Stimulated activated CD8-positive, alpha-beta memory T cell treated with anti-CD3 and anti-CD28 coated beads, Interleukin-2, amount 100 ng/mL, for 1 hour (primary cell): ENCODE measurements around the gene NCBP1.

Experiments
- DNase-seq, 2 donors: peaks; one replicate each; pipeline ENCODE4 v3.0.0-alpha.2; 2020; ENCODE audit warnings: low read depth in 2 of 2

NCBP1 gene

DNA sequence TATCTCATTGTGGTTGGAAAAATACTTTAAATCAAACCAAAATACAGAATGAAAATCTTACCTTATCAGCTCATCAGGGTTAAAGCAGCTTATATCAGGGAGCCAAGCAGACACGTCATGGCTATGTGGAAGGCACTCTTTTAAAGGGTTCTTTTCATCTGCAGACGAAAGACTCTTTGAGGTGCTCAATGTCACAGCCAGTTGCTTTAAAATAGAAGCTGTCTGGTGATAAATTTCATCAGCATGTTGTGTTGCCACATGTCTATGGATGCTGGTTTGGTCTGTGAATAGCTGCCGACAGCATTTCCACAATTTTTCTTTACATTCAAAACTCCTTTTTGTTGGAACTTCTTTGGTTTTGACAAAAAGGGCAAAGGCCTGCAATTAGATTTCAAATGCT, 8.0 kb upstream of the NCBP1 start:
- no peak for DNase-seq

DNA sequence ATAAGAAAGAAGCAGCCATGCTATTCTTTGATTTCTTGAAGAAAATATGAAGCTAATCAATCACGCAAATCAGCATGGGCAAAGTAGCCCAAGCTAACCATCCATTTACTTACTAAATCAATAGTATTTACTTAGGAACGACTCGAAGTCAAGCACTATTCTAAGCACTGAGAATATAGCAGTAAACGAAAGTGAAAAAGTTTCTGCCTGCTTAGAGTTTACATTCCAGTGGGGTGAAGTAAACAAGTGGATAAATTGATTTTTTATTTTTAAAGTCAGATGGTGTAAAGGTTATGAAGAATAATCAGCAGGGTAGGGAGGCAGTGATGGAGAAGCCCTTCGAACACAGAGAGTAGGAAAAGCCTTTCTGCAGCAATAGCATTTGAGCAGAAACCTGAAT, 6.0 kb upstream of the NCBP1 start:
- no peak for DNase-seq

DNA sequence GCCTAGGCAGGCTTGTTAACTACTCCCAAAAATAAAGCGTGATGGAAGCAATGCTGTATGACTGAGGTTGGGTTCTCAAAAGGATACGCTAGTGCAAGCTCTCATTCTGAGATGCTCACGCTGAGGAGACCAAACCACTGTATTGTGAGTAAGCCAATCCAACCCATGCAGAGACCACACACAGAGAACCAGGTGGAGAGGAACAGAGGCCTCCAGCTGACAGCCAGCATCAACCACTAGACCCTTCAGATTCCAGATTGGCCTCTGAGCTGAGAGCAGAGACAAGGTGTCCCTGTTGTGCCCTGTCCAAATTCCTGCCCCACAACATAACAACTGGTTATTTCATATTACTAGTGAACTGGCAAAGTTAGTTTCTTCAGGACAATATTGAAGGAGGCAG, 5.0 kb upstream of the NCBP1 start:
- no peak for DNase-seq

DNA sequence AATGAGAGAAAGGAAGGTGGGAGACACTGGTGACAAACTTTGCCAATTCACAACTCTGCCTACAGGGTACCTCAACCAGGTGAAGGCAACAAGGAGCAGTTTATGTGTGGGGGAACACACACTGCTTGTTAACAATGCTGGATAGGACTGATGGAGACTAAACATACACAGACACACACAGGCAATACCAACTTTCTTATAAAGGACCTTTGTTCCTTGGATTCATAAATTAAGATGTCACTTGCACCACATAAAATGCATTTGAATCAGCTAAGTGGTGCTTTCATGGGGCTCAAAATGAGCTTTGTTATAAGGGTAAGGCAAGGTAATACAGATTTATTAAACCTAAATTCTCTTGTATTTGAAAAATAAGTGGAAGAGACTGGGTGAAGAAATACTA, 4.5 kb upstream of the NCBP1 start:
- no peak for DNase-seq

DNA sequence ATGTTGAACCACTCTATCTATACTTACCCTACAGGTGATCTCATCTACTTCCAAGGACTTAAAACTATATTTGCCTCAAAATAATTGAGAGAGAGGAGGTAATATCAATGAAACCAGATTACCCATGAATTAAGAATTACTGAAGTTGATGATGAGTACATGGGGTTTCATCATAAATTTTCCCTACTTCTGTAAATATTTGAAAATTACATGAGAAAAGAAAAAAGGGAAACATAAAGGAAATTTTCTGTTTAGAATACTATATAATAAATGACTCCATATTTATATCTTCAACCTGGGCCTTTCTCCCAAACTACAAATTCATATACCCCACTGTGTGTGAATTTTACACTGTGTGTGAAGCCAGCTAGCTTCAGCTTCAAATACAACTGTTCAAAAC, 3.0 kb upstream of the NCBP1 start:
- DNase-seq: no peak

DNA sequence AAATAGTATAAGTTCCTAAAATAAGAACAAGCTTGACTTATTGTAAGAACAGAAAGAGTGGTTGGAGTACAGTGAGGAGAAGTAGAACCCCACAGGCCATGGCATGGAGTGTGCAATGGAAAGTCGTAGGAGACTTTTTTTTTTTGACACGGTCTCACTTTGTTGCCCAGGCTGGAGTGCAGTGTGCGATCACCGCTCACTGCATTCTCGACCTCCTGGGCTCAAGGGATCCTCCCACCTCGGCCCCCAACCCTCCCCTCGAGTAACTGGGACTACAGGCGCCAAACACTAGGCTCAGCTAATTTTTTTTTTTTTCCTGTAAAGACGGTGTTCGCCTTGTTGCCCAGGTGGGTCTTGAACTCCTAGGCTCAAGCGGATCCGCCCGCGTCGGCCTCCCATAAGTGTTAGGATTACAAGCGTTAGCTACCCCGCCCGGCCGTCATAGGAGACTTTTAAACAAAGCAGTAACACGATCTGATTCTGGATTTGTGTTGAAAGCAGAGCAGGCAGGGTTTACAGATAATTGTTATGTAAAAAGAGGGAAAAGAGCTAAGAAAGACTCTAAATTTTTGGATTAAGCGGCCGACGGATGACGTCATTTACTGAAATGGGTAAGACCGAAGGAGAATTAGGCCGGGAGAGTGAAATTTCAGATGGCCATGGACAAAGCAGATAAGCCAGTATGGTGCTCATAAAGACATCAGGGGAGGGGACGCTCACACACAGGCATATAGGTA, 1.2 kb upstream of the NCBP1 start:
- DNase-seq: no peak

DNA sequence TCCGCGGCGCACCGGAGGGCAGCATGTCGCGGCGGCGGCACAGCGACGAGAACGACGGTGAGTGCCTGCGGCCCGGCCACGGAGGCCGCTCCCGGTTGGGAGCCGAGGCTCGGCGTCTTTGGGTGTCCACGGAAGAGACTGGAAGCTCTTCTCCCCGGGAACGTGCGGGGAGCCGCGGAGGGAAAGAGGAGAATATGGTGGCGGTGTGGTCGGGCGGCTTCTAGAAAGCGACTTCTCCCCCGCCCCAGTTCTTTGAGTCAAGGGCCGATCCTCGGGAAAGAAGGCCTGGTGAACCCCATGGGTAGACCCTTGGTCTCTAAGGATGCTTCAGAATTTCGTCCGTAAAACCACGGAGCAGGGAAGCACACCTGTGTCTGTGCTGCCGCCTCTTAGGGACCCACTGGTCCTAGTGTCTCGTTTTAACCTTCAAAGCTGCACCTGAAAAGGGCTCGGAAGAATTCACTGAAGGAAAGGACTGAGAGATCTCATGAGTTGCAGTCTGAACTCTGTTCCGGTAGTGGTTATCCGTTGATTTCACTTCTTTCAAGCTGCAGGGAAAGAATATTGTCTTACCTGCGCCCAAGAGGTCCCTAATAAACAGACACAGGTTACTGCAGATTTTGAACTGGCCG, 354 bp downstream of the NCBP1 start:
- DNase-seq: no peak

DNA sequence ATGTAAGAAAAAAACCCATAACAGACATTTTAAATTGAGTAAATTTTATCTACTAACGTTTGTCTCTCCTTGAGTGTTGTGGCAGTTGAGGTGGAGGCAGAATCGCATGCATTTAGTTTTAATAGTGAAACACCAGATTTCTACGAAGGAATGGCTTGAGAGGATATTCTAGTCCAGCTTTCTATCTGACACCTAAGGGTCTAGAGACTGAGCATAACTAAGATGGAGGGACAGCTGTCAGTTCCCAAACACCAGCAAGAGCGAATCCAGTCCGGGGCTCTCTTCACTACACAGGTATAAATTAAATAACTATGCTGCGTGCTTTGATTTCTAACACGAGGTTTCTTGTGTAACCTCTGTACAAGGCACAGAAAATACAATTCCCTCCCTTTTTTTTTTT, 1.4 kb downstream of the NCBP1 start:
- DNase-seq: no peak

DNA sequence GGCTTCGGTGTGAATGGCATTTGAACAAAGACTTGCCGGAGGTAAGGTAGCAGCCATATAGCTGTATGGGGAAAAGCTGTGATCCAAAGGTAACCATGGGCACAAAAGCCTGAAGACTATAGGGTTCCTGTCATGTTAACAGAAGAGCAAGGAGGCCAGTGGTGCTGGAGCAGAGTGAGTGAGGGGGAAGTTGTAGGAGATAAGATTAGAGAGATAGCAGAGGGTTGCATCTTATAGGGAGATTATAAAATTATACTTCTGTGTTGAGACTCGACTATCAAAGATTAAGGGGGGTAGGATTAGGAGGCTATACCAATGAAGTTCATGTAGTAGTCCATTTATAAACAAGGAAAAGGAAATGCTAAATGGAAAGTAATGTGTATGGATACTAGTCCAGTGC, 3.3 kb downstream of the NCBP1 start:
- DNase-seq: no peak

DNA sequence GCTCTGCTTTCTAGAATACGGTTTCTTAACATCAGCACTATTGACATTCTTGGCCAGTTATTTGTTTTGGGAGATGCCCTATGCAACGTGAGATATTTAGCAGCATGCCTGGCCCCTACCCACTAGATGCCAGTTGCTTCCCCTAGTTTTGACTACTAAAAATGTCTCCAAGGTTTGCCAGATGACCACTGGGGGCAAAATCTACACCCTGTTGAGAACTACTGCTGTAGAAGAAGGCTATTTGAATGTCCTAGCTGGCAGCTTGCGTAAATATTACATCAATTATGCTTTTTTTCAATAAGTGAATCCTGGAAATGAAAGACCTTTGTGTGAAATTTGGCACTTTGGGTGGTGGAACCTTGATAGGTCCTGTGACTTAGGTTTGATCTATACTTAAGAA, 5.0 kb downstream of the NCBP1 start:
- DNase-seq: no peak

DNA sequence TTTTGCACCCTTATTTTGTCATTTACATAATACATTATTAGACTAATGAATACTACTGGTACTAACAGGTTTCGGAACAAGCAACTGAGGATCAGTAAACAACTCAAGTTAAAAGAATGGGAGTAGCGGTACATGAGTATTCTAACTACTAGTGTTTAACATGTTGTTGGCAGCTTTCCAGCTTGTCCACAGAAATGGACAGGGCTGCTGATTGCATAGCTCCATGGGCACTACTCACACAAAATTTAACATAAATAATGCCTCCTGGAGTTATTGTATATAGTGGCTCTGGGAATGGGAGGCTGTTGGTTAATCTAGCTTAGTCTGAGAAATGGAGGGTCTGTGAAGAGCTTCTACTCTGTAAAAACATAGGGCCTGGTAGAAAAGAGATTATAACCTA, 6.7 kb downstream of the NCBP1 start:
- no peak for DNase-seq

DNA sequence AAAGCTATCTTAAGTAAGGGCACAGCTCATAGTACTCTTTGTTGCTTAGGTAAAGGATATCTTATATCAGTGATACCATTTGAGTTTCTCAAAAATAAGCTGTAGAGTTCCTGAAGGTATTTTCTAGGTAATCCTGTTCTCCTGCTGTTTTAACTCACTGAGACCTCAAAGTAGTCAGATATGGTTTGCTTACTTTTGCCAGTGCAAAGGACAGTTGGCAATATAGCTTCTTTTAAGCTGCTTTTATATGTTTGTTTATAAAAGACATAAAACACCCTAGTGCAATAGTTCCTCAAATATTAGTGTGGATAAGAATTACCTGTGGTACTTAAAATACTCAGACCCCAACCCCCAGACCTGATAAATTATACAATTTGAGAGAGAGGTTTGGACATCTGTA, 12.1 kb downstream of the NCBP1 start:
- DNase-seq: no peak

DNA sequence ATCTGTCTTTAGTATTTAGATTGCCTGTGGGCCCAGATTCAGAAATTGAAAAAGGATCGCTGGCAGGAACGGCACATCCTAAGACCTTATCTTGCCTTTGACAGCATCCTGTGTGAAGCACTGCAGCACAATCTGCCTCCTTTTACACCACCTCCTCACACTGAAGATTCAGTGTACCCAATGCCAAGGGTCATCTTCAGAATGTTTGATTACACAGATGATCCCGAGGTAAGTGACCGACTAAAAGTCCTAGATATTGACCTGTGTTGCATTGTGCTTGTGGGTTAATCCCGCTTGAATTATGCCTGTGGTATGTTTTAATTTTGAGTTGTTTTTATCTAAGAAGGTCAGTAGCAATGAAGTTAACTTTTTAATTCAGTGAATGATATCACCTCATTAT, 14.4 kb downstream of the NCBP1 start:
- DNase-seq: no peak

DNA sequence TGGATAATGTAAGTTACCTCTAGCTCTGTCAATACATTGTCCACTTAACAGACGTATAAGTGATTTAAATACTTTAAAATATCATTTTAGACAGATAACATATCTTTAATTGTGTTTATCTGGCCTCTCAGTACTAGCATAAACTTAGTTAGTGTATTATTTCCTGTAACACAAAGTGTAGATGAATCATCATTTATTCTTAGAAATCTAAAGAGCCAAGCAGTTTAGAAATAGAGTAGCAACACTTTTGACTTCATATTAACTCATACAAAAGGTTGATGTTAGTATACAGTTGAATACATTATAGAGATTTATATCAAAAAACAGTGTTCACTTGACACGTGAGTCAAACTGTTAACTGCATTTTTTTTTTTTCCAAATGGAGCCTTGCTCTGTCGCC, 18.0 kb downstream of the NCBP1 start:
- no peak for DNase-seq

DNA sequence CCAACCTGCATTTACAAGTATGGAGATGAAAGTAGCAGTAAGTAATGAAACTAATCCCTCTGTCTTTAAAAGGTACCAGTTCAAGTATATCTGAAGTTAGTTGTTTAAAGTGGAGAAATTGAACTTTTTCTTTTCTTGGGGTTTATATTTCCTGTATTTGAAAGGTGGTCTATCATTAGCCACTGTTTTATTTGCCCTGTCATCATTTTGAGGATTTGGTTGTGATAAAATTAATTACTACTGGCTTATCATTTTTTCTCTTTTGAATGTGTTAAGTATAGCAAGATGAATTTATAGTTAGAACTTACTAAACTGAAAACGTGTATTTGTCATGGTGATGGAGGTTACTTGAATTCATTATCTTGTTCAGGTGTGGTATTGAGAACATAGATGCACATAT, 25.1 kb downstream of the NCBP1 start:
- no peak for DNase-seq

DNA sequence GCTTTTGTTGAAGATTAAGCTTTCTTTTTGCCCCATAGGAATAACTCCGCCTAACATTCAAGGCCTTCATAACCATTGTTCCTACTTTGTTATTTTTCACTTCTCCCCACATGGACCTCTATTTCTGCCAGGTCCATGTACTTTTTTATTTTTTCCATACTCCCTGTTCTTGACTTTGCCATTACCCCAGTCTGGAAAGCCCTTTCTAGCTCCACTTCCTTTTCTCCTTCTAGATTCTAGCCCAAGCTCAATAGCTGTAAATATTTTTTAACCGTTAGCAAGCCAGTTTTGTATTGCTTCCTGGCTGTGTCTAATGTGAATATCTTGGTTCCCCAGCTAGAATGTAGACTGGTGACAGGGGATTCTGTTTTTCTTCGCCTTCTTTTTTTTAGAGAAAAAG, 26.1 kb downstream of the NCBP1 start:
- no peak for DNase-seq

DNA sequence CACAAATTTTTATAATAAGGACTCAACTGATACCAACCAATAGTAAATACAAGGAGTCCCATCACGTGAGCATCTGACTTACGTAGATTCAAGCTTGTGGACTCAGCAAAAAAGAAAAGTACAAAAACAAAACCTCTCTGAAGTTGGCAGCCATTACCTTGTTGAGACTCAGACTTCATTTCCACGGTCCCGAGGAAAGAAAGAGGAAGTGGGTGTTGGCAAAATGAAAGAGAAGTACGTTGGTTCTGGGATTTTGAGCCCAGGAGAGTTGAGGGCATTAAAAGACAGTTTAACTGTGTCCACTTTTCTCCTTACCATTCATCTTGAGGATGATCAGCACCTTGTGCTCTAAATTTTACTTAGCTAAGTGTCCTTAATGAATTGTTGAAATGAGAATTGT, 26.7 kb downstream of the NCBP1 start:
- DNase-seq: no peak

DNA sequence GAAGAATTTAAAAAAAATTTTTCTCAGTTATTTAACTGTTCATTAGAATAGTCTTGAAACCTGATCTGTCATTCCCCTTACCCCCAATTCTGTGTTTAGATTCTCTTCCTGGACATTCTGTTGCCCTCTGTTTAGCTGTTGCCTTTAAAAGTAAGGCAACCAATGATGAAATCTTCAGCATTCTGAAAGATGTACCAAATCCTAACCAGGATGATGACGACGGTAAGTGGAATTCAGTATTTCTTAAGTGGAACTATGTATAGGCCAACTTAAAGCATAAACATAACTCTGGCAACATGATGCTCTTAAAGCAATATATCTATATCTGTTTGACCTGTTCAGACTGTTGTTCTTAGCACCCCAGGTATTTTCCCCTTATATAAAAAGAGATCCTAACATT, 27.2 kb downstream of the NCBP1 start:
- DNase-seq: no peak

DNA sequence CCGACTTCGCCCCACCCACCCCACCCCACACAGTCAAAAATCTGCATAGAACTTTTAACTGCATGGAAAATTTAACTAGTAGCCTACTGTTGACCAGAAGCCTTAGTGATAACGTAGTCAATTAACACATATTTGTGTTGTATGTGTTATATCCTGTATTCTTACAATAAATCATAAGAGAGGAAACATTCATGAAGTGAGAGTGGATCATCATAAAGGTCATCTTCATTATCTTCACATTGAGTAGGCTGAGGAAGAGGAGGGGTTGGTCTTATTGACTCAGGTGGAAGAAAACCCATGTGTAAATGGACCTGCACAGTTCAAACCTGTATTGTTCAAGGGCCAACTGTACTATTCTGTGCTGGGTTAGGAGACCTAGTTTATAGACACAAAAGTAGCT, 32.1 kb downstream of the NCBP1 start:
- no peak for DNase-seq

DNA sequence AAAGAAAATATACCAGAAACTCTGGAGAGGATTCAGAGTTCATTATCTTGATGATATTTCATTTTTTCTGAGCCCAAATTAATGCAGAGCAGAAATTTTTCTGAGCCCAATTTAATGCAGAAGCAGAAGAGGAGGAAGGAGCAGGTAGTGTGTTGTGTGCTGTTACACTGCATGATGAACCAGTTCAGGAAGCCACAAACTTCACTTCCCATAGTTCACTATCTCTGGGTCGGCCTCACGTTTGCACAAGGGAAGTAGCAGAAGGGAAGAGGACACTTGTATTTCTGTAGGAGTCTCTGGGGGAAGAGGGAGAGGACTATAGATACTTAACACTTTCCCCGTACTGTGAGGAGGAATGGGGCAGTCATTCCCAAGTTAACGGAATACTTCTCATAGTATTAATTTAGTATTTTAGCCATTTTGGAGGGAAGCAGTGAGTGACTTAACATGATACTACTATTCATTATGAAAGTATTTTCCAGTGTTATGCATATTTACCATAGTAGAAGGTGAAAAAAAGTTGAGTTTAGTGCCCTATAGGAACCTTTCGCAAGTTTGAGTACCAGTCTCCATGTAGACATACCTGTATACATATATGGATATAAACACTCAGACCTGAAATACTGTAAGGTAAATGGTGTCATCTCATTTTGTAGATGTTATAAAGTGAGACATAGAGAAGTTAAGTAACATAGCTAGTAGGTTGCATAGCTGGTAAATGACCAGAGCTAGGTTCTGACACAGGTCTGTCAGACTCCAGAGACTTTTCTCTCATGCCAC, 33.5 kb downstream of the NCBP1 start:
- DNase-seq: no peak

DNA sequence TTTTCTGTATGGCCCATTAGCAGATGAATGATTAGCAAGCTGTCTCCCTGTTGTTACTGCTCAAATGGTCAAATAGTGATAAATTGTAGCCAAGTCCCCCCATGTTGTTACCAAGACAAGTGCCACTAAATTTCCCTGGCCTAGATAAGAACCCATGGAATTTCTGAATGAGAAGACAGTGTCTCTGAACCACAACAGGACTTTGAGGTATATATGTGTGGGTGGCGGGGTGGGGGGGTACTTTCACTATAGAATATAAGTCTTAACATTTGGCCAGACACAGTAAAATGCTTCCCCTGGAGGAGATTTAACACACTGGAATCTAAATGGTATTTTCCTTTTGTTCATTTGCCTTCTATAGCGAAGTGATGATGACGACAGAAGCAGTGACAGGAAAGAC, 34.9 kb downstream of the NCBP1 start:
- no peak for DNase-seq

DNA sequence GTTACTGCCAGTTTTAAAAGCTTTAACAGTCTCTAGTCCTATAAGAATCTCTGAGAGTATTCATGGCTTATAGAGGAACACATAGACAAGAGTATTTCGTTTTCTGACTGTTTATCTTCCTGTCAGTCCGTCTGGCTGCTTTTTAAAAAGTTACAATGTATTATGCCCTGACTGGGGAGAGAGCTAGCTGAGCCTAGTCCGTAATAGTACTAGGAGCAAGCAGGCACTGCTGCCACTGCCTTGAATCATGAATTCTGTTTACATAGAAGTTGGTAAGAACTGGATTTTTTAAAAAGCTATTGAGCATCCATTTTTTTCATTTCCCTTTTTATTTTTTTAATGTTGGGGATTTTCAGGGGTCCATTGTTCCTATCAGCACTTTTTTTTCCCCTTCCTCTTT, 37.0 kb downstream of the NCBP1 start:
- DNase-seq: no peak

DNA sequence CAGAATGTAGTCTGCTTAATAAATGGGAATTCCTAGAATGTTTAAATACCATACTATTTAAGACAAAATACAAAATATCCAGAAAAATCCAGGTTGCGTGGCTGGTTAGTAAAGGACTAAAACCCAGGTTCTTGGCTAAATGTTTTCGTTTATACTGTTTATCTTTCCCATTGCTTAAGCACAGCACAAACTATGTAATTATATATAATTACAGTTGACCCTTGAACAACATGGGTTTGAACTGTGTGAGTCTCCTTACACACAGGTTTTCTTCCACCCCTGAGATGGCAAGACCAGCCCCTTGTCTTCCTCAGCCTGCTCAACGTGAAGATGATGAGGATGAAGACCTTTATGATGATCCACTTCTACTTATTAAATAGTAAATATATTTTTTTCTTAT, 38.8 kb downstream of the NCBP1 start:
- no peak for DNase-seq
